Glutamatergic neuron (in vitro differentiated cells): ENCODE measurements around the gene EPB41L4B. TPM values are rescaled to one million over a fixed set of nuclear protein-coding genes. Genes with fewer than 3 reads are reported as not detected.
"Not testable (repeated sequence)": the region's sequence is repeated elsewhere in the genome, so short reads cannot be mapped to it uniquely, and the experiment has no call there.

ENCODE experiments used
- DNase-seq: peaks from one replicate; pipeline ENCODE4 v3.0.0; 2022
- H3K27ac Mint-ChIP-seq: one replicate; pipeline ENCODE4 v1.8.0; 2020; ENCODE audit warnings: mild to moderate bottlenecking, mixed read lengths, inconsistent platforms; ENCODE audit not compliant: unreplicated experiment
- H3K27me3 Mint-ChIP-seq: one replicate; pipeline ENCODE4 v1.8.0; 2020; ENCODE audit warnings: mild to moderate bottlenecking, moderate library complexity, mixed read lengths, inconsistent platforms; ENCODE audit not compliant: unreplicated experiment
- H3K36me3 Mint-ChIP-seq: one replicate; pipeline ENCODE4 v1.8.0; 2020; ENCODE audit warnings: mild to moderate bottlenecking, mixed read lengths, inconsistent platforms; ENCODE audit not compliant: unreplicated experiment
- H3K4me1 Mint-ChIP-seq: one replicate; pipeline ENCODE4 v1.8.0; 2020; ENCODE audit warnings: mild to moderate bottlenecking, low read depth, mixed read lengths, inconsistent platforms; ENCODE audit not compliant: unreplicated experiment
- H3K4me3 Mint-ChIP-seq: one replicate; pipeline ENCODE4 v1.8.0; 2020; ENCODE audit warnings: mild to moderate bottlenecking, mixed read lengths, inconsistent platforms; ENCODE audit not compliant: unreplicated experiment
- H3K9me3 Mint-ChIP-seq: one replicate; pipeline ENCODE4 v1.8.0; 2020; ENCODE audit warnings: mild to moderate bottlenecking, moderate library complexity, mixed read lengths, inconsistent platforms; ENCODE audit not compliant: unreplicated experiment
- CTCF ChIP-seq: fragments of 200-600 bp; sonication (generic); IDR thresholded peaks from one replicate; pipeline ENCODE4 v1.5.0; 2021; ENCODE audit not compliant: partially characterized antibody, unreplicated experiment
- total RNA-seq: library from RNA; stranded (reverse); fragmentation: NEBNext Ultra II Directional; extraction: Animal tissue kit (Norgen Biotek cat#: 25700); gene quantifications from one replicate; pipeline ENCODE4 v1.2.1, GENCODE V29; 2021; ENCODE audit not compliant: unreplicated experiment

Gene EPB41L4B
- total RNA-seq, 1 donor from 2014 or later, result 10.0 TPM

- TF ChIP-seq CTCF, result no peak
- Mint-ChIP-seq H3K27ac (no peak overlapping the region), H3K9me3 (peaks cover 1% of the 10 kb centered on the region), H3K4me3 (no peak overlapping the region), H3K27me3 (peaks cover 2% of the 10 kb centered on the region), H3K36me3 (no peaks in the 10 kb centered on the region), H3K4me1 (no peaks in the 10 kb centered on the region)
- no peak for DNase-seq
These were observed 22.0 kb upstream of the EPB41L4B start for GRCh38 chr9:109342878-109343277.

- no peak for DNase-seq
- Mint-ChIP-seq H3K36me3 (no peaks in the 10 kb centered on the region), H3K9me3 (peaks cover under 1% of the 10 kb centered on the region), H3K27me3 (peaks cover 2% of the 10 kb centered on the region), H3K27ac (no peak overlapping the region), H3K4me1 (no peaks in the 10 kb centered on the region), H3K4me3 (no peak overlapping the region)
- TF ChIP-seq CTCF, result no peak
These were observed 20.7 kb upstream of the EPB41L4B start for GRCh38 chr9:109341561-109341960.

- not testable (repeated sequence) for H3K4me1 Mint-ChIP-seq, H3K9me3 Mint-ChIP-seq, H3K27me3 Mint-ChIP-seq, H3K36me3 Mint-ChIP-seq, H3K4me3 Mint-ChIP-seq, H3K27ac Mint-ChIP-seq, DNase-seq
These were observed 20.1 kb upstream of the EPB41L4B start for GRCh38 chr9:109340979-109341378.

- no peak for DNase-seq
- no peaks in the 10 kb centered on the region for H3K9me3 Mint-ChIP-seq
- H3K4me3 Mint-ChIP-seq, result no peak overlapping the region
- no peak overlapping the region for H3K27ac Mint-ChIP-seq
- no peak for TF ChIP-seq CTCF
- H3K36me3 Mint-ChIP-seq, result no peaks in the 10 kb centered on the region
- H3K4me1 Mint-ChIP-seq, result no peaks in the 10 kb centered on the region
- H3K27me3 Mint-ChIP-seq, result no peaks in the 10 kb centered on the region
These were observed 15.6 kb upstream of the EPB41L4B start for GRCh38 chr9:109336409-109336808.

GRCh38 chr9:109335929-109336328 is 15.1 kb upstream of the EPB41L4B start:
- Mint-ChIP-seq H3K36me3 (no peaks in the 10 kb centered on the region), H3K9me3 (no peaks in the 10 kb centered on the region), H3K27me3 (no peaks in the 10 kb centered on the region), H3K4me3 (no peak overlapping the region), H3K27ac (no peak overlapping the region), H3K4me1 (no peaks in the 10 kb centered on the region)
- TF ChIP-seq CTCF, result no peak
- no peak for DNase-seq

GRCh38 chr9:109335121-109335520 is 14.3 kb upstream of the EPB41L4B start:
- Mint-ChIP-seq H3K9me3 (no peaks in the 10 kb centered on the region), H3K4me1 (no peaks in the 10 kb centered on the region), H3K27me3 (peaks cover 2% of the 10 kb centered on the region), H3K4me3 (no peak overlapping the region), H3K27ac (no peak overlapping the region), H3K36me3 (no peaks in the 10 kb centered on the region)
- DNase-seq, result no peak
- TF ChIP-seq CTCF, result no peak
